AG09309 (cell line): ENCODE measurements around the gene PEX19.
"Not testable (repeated sequence)": the region's sequence is repeated elsewhere in the genome, so short reads cannot be mapped to it uniquely, and the experiment has no call there.

Source experiments
- DNase-seq: peaks from one replicate; pipeline ENCODE4 v3.0.0-alpha.2; 2010; ENCODE audit warnings: low read depth
- H3K4me3 ChIP-seq: 2 replicates; pipeline ENCODE4 v1.5.1; 2011; ENCODE audit warnings: mild to moderate bottlenecking, low read depth, low read length, moderate library complexity; ENCODE audit not compliant: control insufficient read depth
- TF ChIP-seq, protein P1 (sequence below): IDR thresholded peaks from 2 replicates; pipeline ENCODE4 v1.5.1; 2011; ENCODE audit warnings: mild to moderate bottlenecking, low read depth, low read length, inconsistent platforms; ENCODE audit not compliant: insufficient read depth, control insufficient read depth; ENCODE audit errors: missing control alignments

Gene PEX19

DNA sequence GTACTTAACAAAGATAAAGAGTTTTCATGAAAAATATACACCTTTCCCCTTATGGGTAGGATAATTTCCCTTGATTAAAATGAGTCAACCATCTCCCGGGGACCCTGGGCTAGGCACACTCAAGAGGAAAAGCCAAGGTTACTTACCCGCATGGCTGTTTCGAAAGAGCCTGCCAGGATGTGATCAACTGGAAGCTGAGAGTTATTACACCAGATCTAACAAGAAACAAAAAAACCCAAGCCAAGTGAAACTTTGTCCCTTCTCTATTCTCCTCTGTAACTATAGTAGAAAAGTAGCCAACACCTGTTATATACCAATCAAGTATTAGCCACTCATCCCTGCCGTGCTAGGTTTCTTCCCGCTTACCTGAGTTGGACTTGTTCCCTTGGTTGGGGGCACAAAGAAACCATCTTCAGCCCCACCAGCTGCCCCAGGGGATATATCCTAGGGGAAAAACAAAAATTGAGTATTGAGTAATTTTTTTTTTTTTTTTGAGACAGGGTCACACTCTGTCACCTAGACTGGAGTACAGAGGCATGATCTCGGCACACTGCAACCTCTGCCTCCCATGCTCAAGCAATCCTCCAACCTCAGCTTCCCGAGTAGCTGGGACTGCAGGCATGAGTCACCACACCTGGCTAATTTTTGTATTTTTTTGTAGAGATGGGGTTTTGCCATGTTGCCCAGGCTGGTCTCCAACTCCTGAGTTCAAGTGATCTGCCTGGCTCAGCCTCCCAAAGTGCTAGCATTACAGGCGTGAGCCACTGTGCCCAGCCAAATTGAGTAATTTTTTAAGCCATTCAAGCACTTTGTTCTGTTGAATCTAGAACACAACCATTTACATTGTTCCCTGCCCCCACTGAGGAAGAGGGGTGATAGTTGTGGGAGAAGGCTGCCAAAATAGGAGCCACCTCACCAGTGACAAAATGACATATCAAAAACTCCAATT lies 8.4 kb upstream of the PEX19 start:
- DNase-seq = no peak
- TF ChIP-seq, protein P1, sequence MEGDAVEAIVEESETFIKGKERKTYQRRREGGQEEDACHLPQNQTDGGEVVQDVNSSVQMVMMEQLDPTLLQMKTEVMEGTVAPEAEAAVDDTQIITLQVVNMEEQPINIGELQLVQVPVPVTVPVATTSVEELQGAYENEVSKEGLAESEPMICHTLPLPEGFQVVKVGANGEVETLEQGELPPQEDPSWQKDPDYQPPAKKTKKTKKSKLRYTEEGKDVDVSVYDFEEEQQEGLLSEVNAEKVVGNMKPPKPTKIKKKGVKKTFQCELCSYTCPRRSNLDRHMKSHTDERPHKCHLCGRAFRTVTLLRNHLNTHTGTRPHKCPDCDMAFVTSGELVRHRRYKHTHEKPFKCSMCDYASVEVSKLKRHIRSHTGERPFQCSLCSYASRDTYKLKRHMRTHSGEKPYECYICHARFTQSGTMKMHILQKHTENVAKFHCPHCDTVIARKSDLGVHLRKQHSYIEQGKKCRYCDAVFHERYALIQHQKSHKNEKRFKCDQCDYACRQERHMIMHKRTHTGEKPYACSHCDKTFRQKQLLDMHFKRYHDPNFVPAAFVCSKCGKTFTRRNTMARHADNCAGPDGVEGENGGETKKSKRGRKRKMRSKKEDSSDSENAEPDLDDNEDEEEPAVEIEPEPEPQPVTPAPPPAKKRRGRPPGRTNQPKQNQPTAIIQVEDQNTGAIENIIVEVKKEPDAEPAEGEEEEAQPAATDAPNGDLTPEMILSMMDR = no peak
- H3K4me3 ChIP-seq = no peak overlapping the region

DNA sequence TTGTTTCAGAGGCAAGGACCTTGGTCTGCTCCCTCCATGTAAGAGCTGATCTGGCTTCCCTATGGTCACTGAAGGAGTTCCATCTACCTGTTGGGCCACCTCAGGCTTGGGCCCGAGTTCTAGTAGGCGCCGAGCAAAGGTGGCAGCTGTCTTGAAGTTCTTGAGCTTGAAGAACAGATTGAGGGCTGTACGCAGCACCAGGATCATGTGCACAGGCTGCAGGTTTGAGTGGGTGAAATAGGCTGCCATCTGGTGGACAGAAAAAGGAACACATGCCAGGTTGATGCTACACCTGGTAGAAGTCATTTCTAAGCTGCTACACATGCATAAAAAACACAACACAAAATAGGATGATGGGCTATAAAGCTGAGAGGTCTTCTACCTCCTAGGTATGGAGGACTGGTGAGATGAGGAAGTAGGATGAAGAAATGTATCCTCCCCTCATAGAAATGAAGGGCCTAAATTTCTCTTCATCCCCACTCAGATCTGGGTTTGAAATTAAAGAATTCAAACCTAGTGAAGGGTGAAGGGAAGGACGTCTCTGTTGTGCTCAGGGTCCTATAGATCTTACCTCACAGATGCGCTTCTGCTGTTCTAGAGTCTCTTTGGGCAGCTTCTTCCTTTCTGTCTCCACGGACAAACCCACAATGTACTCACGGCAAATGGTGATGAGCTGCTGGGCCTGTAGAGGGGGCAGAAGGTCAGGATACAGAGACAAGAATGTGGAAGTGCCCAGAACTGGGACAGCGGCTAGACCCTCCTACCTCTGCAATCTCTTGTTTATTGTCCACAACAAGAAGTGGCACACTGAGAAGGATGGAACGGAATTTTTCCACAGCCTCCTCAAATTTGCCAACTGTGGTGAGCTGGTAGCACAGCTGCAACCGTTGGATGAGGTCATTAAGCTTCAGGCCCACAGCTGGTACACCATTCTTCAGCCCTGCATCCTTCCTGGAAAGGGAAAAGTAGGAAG lies 6.6 kb upstream of the PEX19 start:
- H3K4me3 ChIP-seq = no peak overlapping the region
- DNase-seq = no peak
- TF ChIP-seq, protein P1 = peak; percentile 79

DNA sequence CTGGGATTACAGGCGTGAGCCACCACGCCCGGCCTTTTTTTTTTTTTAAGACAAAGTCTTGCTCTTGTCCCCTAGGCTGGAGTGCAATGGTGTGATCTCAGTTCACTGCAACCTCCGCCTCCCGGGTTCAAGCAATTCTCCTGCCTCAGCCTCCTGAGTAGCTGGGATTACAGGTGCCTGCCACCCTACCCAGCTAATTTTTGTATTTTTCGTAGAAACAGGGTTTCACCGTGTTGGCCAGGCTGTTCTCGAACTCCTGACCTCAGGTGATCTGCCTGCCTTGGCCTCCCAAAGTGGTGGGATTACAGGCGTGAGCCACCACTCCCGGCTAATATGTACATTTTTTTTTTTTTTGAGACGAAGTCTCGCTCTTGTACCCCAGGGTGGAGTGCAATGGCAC lies 2.8 kb upstream of the PEX19 start:
- not testable (repeated sequence) for DNase-seq, H3K4me3 ChIP-seq

DNA sequence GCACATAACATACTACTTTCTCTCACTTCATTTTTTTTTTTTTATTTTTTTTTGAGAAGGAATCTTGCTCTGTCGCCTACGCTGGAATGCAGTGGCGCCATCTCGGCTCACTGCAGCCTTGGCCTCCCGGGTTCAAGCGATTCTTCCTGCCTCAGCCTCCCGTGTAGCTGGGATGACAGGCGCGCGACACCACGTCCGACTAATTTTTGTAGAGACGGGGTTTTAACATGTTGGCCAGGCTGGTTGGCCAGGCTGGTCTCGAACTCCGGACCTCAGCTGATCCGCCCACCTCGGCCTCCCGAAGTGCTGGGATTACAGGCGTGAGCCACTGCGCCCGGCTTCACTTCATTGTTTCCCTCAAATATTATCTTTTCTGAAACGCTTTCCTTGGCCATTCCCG lies 573 bp upstream of the PEX19 start:
- no peak overlapping the region for H3K4me3 ChIP-seq
- TF ChIP-seq, protein P1 = no peak
- no peak for DNase-seq

DNA sequence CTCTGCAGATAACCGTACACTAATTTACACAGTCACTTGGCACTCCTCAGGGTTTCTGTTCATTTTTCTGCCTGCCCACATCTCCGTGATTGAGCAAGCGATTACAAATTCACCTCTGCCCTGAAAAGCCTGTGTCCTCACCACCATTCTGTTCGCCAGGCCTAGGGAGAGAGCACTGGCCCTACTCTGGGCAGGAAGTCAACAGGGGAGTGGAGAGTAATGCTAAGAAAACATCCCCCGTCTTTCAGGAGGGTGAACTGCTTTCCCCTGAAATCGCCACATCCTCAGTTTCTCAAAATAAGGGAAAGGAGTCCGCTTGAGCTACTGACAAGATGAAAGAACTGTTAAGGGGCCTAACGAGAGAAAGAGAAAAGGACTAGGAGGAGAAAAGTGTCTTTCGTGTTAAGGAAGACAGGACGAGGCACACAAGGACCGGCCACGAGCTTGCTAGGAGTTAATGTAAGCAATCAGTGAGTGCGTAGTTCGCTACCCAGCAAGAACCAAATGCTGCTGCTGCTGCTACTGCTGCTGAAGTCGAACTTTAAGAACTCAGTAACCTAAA lies 632 bp downstream of the PEX19 start:
- DNase-seq = no peak
- peak overlapping the region; percentile 99 for H3K4me3 ChIP-seq
- TF ChIP-seq, protein P1 = no peak

DNA sequence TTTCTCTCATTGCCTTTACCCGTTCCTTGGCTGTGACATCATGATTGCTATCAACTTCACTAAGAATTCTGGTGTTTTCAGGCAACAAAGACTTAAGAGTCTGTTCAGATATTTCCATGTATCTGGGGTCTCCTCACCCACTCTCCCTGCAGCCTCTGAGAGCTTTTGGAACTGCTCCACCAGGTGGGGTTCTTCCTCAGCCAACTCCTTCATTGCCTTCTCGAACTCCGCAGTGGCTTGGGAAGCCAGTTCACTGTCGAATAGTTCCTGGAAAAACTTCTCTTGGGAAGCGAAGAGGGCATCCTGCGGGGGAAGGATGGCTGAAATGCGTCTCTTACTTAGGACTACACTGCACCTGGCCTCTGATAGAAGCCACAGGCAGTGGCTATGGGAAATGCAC lies 2.1 kb downstream of the PEX19 start:
- DNase-seq = no peak
- no peak overlapping the region for H3K4me3 ChIP-seq
- TF ChIP-seq, protein P1 = no peak
